Epidermal melanocyte (primary cell): ENCODE measurements around the gene AAMP.
A peak's percentile ranks its signal among the peaks of the same experiment; 100 is the strongest.
"Not testable (repeated sequence)": the region's sequence is repeated elsewhere in the genome, so short reads cannot be mapped to it uniquely, and the experiment has no call there.

Experiments
- DNase-seq: peaks from one replicate; pipeline ENCODE4 v3.0.0; 2011; ENCODE audit warnings: low spot score; ENCODE audit not compliant: insufficient read length

Gene AAMP, protein sequence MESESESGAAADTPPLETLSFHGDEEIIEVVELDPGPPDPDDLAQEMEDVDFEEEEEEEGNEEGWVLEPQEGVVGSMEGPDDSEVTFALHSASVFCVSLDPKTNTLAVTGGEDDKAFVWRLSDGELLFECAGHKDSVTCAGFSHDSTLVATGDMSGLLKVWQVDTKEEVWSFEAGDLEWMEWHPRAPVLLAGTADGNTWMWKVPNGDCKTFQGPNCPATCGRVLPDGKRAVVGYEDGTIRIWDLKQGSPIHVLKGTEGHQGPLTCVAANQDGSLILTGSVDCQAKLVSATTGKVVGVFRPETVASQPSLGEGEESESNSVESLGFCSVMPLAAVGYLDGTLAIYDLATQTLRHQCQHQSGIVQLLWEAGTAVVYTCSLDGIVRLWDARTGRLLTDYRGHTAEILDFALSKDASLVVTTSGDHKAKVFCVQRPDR

DNA sequence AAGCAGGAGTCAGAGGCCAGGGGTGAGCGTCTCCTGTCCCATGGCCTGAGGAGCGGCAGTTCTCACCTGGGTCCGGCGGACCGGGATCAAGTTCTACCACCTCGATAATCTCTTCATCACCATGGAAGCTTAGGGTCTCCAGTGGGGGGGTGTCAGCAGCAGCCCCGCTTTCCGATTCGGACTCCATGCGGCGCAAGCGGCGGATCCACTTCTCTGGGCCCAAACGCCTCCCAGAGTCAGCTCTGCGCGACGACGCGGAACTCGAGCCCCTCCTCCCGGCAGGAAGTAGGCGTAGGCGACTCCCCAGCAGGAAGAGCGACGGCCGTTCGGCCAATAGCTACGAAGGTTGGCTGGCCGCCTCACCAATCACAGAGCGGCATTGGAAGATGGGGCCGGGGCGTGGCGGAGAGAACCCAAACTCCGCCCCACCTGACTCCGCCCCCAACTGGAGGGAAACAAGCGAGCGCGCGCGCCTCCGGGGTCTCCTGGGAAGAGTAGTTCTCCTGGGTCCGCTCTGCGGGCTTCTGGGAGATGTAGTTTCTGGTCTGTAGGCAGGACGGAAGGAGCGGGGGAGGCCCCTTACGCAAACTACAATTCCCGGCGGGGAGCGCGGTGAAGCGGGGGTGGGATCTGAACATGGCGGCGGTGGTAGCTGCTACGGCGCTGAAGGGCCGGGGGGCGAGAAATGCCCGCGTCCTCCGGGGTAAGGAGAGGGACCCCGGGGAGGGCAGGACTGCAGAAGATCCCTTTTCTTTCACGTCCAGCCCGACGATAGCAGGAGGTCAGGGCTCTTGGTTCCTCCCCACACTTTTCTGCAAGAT is at the start of gene AAMP, which contains the start of gene PNKD:
Gene AAMP, minus strand, starts transcription at position 238 of the 821 bp plus-strand sequence. Its CDS starts 51 bp downstream, at position 187.
Gene PNKD, plus strand, starts transcription at position 620 of the 821 bp plus-strand sequence. Its CDS starts 17 bp downstream, at position 637.
- peak; percentile 99 for DNase-seq

DNA sequence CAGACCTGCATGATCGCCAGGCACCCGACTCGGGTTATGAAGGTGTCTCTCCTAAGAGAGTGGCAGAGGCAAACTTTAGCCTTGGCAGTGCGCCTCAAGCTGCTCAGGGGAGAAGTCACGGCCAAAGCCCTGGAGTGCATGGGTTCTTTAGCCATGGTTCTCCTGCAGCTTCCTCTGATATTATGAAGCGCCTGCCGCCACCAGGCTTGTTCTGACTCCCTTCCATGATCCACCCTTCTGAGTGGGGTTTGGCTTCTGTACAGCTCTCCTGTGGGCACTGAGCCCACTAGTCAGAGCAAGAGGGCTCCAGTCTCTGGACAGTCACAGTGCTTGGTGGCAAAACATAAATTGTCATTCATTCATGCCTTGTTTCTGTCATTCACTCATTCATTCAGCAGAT is 48.3 kb upstream of the AAMP start:
- no peak for DNase-seq

- no peak for DNase-seq
Measured at GRCh38 chr2:218317835-218318234, 47.9 kb upstream of the AAMP start.

DNA sequence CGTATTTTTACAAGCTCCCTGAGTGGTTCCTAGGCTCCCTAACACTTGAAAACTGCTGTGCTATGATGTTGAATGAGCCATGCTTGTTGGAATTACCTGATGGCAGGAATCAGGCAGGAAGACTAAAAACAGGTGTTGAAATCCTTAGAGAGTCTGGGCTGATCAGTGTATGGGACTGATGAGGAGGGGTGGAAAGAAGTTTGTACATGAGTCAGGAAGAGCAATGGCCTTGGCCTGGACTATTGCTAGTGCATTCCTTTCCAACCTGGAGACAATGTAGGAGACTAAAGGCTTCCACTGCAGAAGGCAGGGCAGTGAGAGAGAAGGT is 47.3 kb upstream of the AAMP start:
- no peak for DNase-seq

GRCh38 chr2:218315397-218315796 is 45.5 kb upstream of the AAMP start:
- no peak for DNase-seq

GRCh38 chr2:218314764-218315163 is 44.8 kb upstream of the AAMP start:
- not testable (repeated sequence) for DNase-seq

DNA sequence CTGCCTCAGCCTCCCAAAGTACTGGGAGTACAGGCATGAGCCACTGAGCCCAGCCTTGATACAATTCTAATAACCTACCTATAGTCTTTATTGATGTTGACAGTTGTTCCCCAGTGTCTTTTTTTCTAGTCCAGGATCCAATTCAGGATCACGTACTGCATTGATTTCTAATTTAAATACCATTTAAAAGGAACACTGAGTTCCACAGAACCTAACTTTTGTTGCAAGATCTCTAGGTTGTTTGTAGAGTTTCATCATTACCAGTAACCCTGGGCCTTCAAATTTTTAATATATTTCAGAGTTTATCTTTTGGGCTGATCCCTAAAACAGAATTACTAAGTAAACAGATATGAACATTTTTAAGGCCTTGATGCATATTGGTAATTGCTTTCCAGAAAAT is 43.4 kb upstream of the AAMP start:
- DNase-seq, result no peak

DNA sequence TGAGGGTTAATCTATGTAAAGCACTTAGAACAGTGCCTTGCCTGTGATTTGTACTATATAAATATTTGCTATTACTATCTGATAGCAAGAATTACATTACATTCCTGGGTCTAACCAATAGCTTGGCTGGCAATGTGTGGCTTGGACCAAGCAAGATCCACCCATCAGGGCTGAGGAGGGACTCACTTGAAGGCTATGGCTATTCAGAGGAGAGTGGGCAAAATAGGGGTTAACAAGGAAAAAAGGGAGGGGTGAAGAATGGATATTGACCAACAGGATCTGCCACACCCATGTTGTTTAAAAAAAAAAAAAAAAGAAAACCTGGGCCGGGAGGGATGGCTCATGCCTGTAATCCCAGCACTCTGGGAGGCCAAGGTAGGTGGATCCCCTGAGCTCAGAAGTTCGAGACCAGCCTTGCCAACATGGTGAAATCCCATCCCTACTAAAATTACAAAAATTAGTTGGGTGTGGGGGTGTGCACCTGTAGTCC is 42.4 kb upstream of the AAMP start:
- DNase-seq, result no peak

DNA sequence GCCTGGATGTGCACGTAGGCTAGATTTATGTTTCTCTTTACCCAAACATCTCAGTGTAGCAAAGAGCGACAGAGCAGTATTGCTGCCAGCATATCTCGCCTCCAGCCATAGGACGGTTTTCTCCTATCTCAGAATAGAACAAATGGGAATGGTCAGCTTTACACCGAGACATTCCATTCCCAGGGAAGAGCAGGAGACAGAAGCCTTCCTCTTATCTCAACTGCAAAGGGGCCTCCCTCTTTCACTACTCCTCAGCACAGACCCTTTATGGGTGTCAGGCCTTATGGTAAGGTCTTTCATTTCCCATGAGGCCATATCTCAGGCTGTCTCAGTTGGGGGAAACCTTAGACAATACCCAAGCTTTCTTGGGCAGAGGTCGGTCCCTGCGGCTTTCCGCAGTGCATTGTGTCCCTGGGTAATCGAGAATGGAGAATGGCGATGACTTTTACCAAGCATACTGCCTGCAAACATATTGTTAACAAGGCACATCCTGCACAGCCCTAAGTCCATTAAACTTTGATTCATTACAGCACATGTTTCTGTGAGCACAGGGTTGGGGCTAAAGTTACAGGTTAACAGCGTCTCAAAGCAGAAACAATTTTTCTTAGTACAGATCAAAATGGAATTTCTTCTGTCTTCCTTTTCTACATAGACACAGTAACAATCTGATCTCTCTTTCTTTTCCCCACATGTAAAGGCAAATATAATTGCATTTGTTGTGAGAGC is 41.8 kb upstream of the AAMP start:
- not testable (repeated sequence) for DNase-seq

DNA sequence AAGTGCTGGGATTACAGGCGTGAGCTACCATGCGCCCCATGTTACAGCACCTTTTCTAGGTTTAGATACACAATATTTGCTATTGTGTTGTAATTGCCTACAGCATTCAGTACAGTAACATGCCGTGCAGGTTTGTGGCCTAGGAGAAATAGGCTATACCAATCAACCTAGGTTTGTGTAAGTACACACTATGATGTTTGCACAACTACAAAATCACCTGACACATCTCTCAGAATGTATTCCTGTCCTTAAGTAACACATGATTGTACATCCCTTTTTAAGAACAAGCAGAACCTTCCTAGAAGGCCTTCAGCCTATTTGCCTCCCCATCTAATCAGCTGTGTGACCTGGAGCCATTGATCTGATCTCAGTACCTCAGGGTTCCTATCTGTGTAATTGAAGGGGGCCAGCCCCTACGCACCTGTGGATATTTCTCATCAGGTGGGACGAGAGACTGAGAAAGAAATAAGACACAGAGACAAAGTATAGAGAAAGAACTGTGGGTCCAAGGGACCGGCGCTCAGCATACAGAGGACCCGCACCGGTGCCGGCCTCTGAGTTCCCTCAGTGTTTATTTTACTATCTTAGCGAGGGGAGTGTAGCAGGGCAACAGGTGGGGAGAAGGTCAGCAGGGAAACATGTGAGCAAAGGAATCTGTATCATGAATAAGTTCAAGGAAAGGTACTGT is 41.1 kb upstream of the AAMP start:
- no peak for DNase-seq

GRCh38 chr2:218307415-218308090 is 37.6 kb upstream of the AAMP start:
- DNase-seq, result no peak

- DNase-seq, result no peak
Measured at GRCh38 chr2:218306184-218306920, 36.4 kb upstream of the AAMP start.

- no peak for DNase-seq
Measured at GRCh38 chr2:218305383-218305782, 35.4 kb upstream of the AAMP start.

DNA sequence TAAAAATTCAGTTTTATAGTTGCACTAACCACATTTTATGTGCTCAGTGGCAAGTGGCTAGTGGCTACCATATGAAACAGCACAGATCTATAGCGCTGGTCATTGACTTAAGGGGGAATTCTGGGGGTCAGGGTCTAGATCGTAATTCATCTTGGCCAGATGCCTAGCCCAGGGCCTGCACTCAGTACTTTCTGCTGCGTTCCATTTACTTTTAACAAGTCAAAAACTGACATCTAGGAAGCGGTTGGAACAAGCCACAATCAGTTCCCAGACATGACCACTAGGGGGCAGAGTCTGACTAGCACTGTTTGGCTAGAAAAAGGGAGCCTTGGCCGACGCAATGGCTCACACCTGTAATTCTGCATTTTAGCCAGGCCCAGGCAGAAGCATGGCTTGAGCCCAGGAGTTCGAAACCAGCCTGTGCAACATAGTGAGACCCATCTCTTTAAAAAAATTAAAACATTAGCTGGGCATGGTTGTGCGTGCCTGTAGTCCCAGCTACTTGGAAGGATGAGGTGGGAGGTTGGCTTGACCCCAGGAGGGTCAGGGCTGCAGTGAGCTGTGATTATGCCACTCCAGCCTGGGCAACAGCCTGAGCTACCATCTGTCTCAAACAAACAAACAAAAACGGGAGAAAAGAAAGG is 31.4 kb upstream of the AAMP start:
- no peak for DNase-seq

DNA sequence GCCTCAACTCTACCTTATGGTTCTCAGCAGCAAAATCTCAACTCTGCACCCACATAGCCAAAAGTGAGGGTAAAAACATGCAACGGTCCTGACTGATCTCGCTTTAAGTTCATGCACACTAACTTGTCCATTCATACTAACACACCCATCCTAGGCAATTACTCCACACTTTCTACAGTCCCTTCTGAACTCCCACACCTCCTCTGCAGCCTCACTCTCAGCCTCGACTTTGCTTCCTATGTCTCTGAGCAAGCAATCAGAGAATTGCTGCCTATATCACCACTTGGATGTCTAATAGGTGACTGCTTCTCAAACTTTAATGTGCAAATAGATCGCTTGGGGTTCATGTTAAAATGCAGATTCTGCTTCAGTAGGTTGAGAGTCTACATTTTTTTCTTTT is 30.2 kb upstream of the AAMP start:
- DNase-seq, result no peak

DNA sequence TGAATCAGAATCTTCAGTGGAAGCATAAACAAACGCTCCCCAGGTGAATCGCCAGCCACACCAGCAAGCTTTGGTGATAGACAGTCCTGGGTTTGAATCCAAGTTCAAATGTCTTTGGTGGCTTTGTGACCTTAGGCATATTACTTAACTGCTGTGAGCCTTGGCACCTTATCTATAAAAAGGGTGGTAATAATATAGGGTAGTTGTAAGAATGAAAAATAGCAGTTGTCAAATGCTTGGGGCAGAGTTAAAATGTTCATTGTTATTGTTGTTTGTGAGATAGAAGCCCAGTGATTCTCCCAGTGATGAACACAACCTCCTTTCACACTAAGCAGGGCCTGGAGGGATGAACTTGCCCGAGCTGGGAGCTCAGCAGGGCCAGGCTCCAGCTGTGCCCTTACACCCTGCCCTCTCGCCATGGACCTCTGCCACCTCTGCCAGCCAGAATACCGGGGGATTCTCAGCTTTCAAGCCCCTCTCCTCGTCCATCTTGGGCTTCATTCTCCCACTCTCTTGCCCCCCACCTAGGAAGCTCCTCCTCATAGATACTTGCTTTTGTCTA is 28.5 kb upstream of the AAMP start:
- DNase-seq, result peak; percentile 34

DNA sequence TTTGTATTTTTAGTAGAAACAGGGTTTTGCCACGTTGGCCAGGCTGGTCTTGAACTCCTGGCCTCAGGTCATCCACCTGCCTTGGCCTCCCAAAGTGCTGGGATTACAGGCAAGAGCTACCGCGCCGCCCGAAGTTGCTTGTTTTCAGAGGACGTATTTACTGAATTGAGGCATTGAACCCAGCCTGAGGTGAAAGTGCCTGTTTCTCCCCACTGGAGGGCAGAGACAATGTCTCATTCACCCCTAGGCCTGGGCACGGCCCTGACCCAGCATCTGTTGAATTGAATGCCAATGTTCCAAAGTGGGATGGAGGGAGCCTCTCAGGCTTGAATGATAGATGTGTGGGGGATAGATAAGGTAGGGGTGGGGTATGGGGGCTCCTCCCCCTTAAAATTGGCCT is 26.9 kb upstream of the AAMP start:
- DNase-seq, result no peak

DNA sequence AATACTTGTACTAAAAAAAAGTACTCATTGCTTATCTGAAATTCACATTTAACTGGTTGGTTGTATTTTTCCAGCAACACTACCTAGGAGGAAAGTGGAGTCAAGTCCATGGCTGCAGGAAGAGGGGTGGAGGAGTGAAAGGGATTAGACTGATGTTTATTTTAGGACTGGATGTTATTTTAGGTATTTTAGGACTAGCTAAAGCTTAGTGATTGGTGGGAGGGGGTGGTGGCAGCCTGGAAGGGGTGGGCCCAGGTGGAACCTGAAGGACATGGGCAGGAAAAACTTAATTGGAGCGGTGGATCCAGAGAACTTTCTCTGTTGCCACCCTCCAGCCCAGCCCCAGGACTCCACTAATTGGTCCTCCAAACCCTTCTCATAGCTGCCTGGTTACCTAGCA is 26.3 kb upstream of the AAMP start:
- no peak for DNase-seq

DNA sequence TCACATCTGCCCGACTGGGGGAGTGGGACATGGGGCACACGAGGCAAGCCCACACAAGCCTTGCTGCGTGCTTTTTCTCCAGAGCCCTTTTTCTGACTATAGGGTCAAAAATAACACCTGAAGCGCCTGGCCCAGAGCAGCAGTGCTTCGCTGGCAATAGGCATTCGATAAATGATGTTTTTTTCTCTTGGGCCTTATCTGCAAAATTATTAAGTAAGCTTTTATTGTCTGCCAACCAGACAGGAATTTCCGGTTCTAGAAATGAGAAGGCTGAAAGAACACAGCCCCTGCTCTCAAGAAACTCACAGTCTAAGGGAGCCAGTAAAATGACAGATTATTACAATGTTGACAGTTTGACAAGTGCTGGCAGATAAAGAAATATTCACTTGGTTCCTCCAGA is 25.1 kb upstream of the AAMP start:
- no peak for DNase-seq
